PC-9 (cell line): Measurements from ENCODE around the gene ECI1. TPM values are rescaled to one million over a fixed set of nuclear protein-coding genes. Genes with fewer than 3 reads are reported as not detected.

Experiments
- BruUV-seq: library from RNA; stranded (reverse); fragments of 400-500 nt; replicated peaks from 2 replicates; lab custom pipeline; 2021; lab: Mats Ljungman, UMichigan
- CTCF ChIA-PET: fragments of 300-600 bp; sonication (Branson Sonifier 250); formaldehyde crosslinking; loops from one replicate; lab custom pipeline; 2022; ENCODE audit warnings: antibody characterized with exemption; lab: Charles Lee
- POLR2A ChIA-PET: fragments of 300-600 bp; sonication (Branson Sonifier 250); formaldehyde crosslinking; loops from one replicate; lab custom pipeline; 2022; ENCODE audit warnings: antibody characterized with exemption; ENCODE audit not compliant: unreplicated experiment; lab: Charles Lee
- DNase-seq, 2 experiments: peaks; one replicate each; pipeline versions ENCODE4 v3.0.0 to v3.0.0-alpha.2; 2015 to 2022; ENCODE audit warnings: mixed read lengths in 1 of 2
- H2AFZ ChIP-seq: fragments of 200-600 bp; sonication (generic); 2 replicates; pipeline ENCODE4 v1.8.1; 2017; ENCODE audit warnings: antibody characterized with exemption
- H3F3A ChIP-seq: fragments of 200-600 bp; sonication (generic); 2 replicates; pipeline ENCODE4 v1.8.1; 2017; ENCODE audit warnings: antibody characterized with exemption, mild to moderate bottlenecking, low read depth; ENCODE audit not compliant: insufficient read depth
- H3K27ac ChIP-seq: fragments of 200-600 bp; sonication (generic); 2 replicates; pipeline ENCODE4 v1.6.1; 2016; ENCODE audit warnings: mixed run types
- H3K27me3 ChIP-seq: fragments of 200-600 bp; sonication (generic); 2 replicates; pipeline ENCODE4 v1.6.1; 2016; ENCODE audit warnings: low read depth, mixed run types; ENCODE audit not compliant: insufficient read depth
- H3K36me3 ChIP-seq: fragments of 200-600 bp; sonication (generic); 2 replicates; pipeline ENCODE4 v1.6.1; 2016; ENCODE audit warnings: low read depth, mixed run types
- H3K4me1 ChIP-seq: fragments of 200-600 bp; sonication (generic); replicated peaks from 2 replicates; pipeline ENCODE4 v1.6.1; 2016; ENCODE audit warnings: mixed run types; ENCODE audit not compliant: insufficient read depth
- H3K4me2 ChIP-seq: fragments of 200-600 bp; sonication (generic); 2 replicates; pipeline ENCODE4 v1.6.1; 2017; ENCODE audit warnings: mixed run types
- H3K4me3 ChIP-seq: fragments of 200-600 bp; sonication (generic); 2 replicates; pipeline ENCODE4 v1.6.1; 2016; ENCODE audit warnings: mixed run types
- H3K79me2 ChIP-seq: fragments of 200-600 bp; sonication (generic); 2 replicates; pipeline ENCODE4 v1.6.1; 2017; ENCODE audit warnings: low read depth, mixed run types
- H3K9me2 ChIP-seq: fragments of 200-600 bp; sonication (generic); 2 replicates; pipeline ENCODE4 v1.8.1; 2017; ENCODE audit warnings: mild to moderate bottlenecking; ENCODE audit not compliant: insufficient read depth
- H3K9me3 ChIP-seq: fragments of 200-600 bp; sonication (generic); 2 replicates; pipeline ENCODE4 v1.8.1; 2016; ENCODE audit warnings: low read depth; ENCODE audit not compliant: insufficient read depth
- H4K20me1 ChIP-seq: fragments of 200-600 bp; sonication (generic); 2 replicates; pipeline ENCODE4 v1.8.1; 2017; ENCODE audit not compliant: insufficient read depth
- EZH2 ChIP-seq: fragments of 200-600 bp; sonication (generic); IDR thresholded peaks from 2 replicates; pipeline ENCODE4 v1.8.0; 2017; ENCODE audit warnings: antibody characterized with exemption, low read depth
- intact Hi-C: fragments of 100-400 bp; cut with micrococcal nuclease; formaldehyde crosslinking; loops from one replicate; pipeline ENCODE4 v1.10.0; 2022; ENCODE audit not compliant: unreplicated experiment
- total RNA-seq: library from RNA; stranded (reverse); gene quantifications from 2 replicates; pipeline ENCODE4 v1.2.3, GENCODE V29; 2021
- TF ChIP-seq, protein P1 (sequence below): fragments of 200-600 bp; sonication (generic); conservative IDR thresholded peaks from 2 replicates; pipeline ENCODE4 v1.6.1; 2017; ENCODE audit warnings: mixed run types, antibody characterized with exemption, mild to moderate bottlenecking, moderate library complexity

ECI1 gene
- total RNA-seq, 1 experiment from 2014 or later: 131 TPM

GRCh38 chr16:2299121-2299914 lies 47.9 kb upstream of the ECI1 start:
- ChIA-PET POLR2A (interaction anchor here (0.6 kb wide), 1 partner anchor 374 kb away, joined by 9 read pairs; no protein-coding TSS in a partner anchor), CTCF (no interaction called here)
- BruUV-seq: no TSS peak
- Histone ChIP-seq H3K9me2 (no peaks in the 10 kb centered on the region), H2AFZ (no peak overlapping the region), H3K4me3 (no peak overlapping the region), H3K9me3 (no peaks in the 10 kb centered on the region), H3K4me2 (no peak overlapping the region), H3K79me2 (no peaks in the 10 kb centered on the region), H3F3A (no peaks in the 10 kb centered on the region; the same call in 1 of the 2 replicates), H3K36me3 (no peaks in the 10 kb centered on the region), H4K20me1 (no peaks in the 10 kb centered on the region), H3K27ac (no peak overlapping the region), H3K27me3 (peaks cover 6% of the 10 kb centered on the region; the same call in 1 of the 2 replicates), H3K4me1 (no peaks in the 10 kb centered on the region)
- intact Hi-C loops: no loop called here
- no peak for DNase-seq
- TF ChIP-seq, protein P1, sequence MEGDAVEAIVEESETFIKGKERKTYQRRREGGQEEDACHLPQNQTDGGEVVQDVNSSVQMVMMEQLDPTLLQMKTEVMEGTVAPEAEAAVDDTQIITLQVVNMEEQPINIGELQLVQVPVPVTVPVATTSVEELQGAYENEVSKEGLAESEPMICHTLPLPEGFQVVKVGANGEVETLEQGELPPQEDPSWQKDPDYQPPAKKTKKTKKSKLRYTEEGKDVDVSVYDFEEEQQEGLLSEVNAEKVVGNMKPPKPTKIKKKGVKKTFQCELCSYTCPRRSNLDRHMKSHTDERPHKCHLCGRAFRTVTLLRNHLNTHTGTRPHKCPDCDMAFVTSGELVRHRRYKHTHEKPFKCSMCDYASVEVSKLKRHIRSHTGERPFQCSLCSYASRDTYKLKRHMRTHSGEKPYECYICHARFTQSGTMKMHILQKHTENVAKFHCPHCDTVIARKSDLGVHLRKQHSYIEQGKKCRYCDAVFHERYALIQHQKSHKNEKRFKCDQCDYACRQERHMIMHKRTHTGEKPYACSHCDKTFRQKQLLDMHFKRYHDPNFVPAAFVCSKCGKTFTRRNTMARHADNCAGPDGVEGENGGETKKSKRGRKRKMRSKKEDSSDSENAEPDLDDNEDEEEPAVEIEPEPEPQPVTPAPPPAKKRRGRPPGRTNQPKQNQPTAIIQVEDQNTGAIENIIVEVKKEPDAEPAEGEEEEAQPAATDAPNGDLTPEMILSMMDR: no peak
- TF ChIP-seq EZH2: no peak

- CTCF ChIA-PET: no interaction called here
- Histone ChIP-seq H3K27ac (no peak overlapping the region), H3K36me3 (no peaks in the 10 kb centered on the region), H3K9me3 (no peaks in the 10 kb centered on the region), H2AFZ (no peak overlapping the region), H3K27me3 (peaks cover 6% of the 10 kb centered on the region; the same call in 1 of the 2 replicates), H3K79me2 (no peaks in the 10 kb centered on the region), H4K20me1 (no peaks in the 10 kb centered on the region), H3K9me2 (no peaks in the 10 kb centered on the region), H3K4me3 (no peak overlapping the region), H3F3A (no peaks in the 10 kb centered on the region; the same call in 1 of the 2 replicates), H3K4me1 (no peaks in the 10 kb centered on the region), H3K4me2 (no peak overlapping the region)
- BruUV-seq: no TSS peak
- no peak for DNase-seq
- POLR2A ChIA-PET: interaction anchor here (0.6 kb wide), 1 partner anchor 375 kb away, joined by 9 read pairs; no protein-coding TSS in a partner anchor
- no peak for TF ChIP-seq EZH2
- TF ChIP-seq, protein P1: no peak
- intact Hi-C loops: no loop called here
Observed at GRCh38 chr16:2298621-2299020, 47.2 kb upstream of the ECI1 start.

DNA sequence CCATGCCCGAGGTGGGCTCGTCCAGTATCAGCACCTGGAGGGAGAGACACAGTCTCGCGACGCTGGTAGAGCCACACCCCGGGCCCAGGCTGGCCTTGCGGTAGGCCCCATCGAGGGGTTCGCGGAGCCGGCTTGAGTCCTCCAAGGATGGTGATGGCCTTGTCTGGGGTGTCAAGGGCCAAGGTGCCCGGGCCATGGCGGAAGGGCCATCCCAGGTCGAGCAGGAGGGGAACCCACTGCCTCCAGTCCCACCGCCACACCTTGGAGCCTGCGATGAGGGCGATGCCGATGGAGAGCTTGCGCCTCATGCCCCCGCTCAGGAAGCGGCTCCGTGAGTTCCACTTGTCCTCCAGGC lies 46.1 kb upstream of the ECI1 start:
- Histone ChIP-seq H3K4me3 (no peak overlapping the region), H3K4me2 (no peak overlapping the region), H3K4me1 (no peaks in the 10 kb centered on the region), H3K27ac (no peak overlapping the region), H3F3A (no peaks in the 10 kb centered on the region; the same call in 1 of the 2 replicates), H2AFZ (no peak overlapping the region), H3K9me2 (no peaks in the 10 kb centered on the region), H3K27me3 (peaks cover 6% of the 10 kb centered on the region; the same call in 1 of the 2 replicates), H4K20me1 (no peaks in the 10 kb centered on the region), H3K9me3 (no peaks in the 10 kb centered on the region), H3K79me2 (no peaks in the 10 kb centered on the region), H3K36me3 (no peaks in the 10 kb centered on the region)
- ChIA-PET POLR2A (interaction anchor here (0.7 kb wide), 1 partner anchor 17 kb away, joined by 5 read pairs; no protein-coding TSS in a partner anchor), CTCF (no interaction called here)
- intact Hi-C loops: no loop called here
- TF ChIP-seq, protein P1: no peak
- TF ChIP-seq EZH2: no peak
- no peak for DNase-seq
- no TSS peak for BruUV-seq
